ENCODE results near the gene MAP9.

MAP9 gene

GRCh38 chr4:155408796-155409195, 32.0 kb upstream of the MAP9 start:
- in situ Hi-C loops (cut with MboI; ENCODE audit: low sequenced_read_pairs, unreplicated experiment) = no loop called here
- TF ChIP-seq CTCF (IDR thresholded peaks at IDR 0.05; ENCODE audit: borderline replicate concordance, control extremely low read depth, extremely low read depth, insufficient read depth, missing control alignments) = no peak
- DNase-seq (ENCODE audit: low spot score) = no peak

GRCh38 chr4:155407480-155407879, 30.7 kb upstream of the MAP9 start:
- TF ChIP-seq CTCF (IDR thresholded peaks at IDR 0.05; ENCODE audit: borderline replicate concordance, control extremely low read depth, extremely low read depth, insufficient read depth, missing control alignments) = no peak
- DNase-seq (ENCODE audit: low spot score) = no peak
- in situ Hi-C loops (cut with MboI; ENCODE audit: low sequenced_read_pairs, unreplicated experiment) = no loop called here

GRCh38 chr4:155405059-155405458, 28.3 kb upstream of the MAP9 start:
- no peak for DNase-seq (ENCODE audit: low spot score)
- in situ Hi-C loops (cut with MboI; ENCODE audit: low sequenced_read_pairs, unreplicated experiment) = no loop called here

GRCh38 chr4:155403886-155404285, 27.1 kb upstream of the MAP9 start:
- in situ Hi-C loops (cut with MboI; ENCODE audit: low sequenced_read_pairs, unreplicated experiment) = no loop called here
- TF ChIP-seq CTCF (IDR thresholded peaks at IDR 0.05; ENCODE audit: borderline replicate concordance, control extremely low read depth, extremely low read depth, insufficient read depth, missing control alignments) = no peak
- no peak for DNase-seq (ENCODE audit: low spot score)

More at GRCh38 chr4:155405059-155405458, 28.3 kb upstream of the MAP9 start:
- no peak for TF ChIP-seq CTCF (IDR thresholded peaks at IDR 0.05; ENCODE audit: borderline replicate concordance, control extremely low read depth, extremely low read depth, insufficient read depth, missing control alignments)

- in situ Hi-C loops (cut with MboI; ENCODE audit: low sequenced_read_pairs, unreplicated experiment) = no loop called here
- DNase-seq (ENCODE audit: low spot score) = no peak
- TF ChIP-seq CTCF (IDR thresholded peaks at IDR 0.05; ENCODE audit: borderline replicate concordance, control extremely low read depth, extremely low read depth, insufficient read depth, missing control alignments) = no peak
Observed at GRCh38 chr4:155402941-155403340, 26.2 kb upstream of the MAP9 start.

GRCh38 chr4:155400893-155401292, 24.1 kb upstream of the MAP9 start:
- no peak for TF ChIP-seq CTCF (IDR thresholded peaks at IDR 0.05; ENCODE audit: borderline replicate concordance, control extremely low read depth, extremely low read depth, insufficient read depth, missing control alignments)
- no peak for DNase-seq (ENCODE audit: low spot score)
- in situ Hi-C loops (cut with MboI; ENCODE audit: low sequenced_read_pairs, unreplicated experiment) = no loop called here
